ENCODE results near the gene CCDC170. TPM values are rescaled to one million over a fixed set of nuclear protein-coding genes. Genes with fewer than 3 reads are reported as not detected.

The CCDC170 gene
- total RNA-seq, 1 experiment from 2014 or later = 0.12 TPM

GRCh38 chr6:151616600-151616999 lies 122.8 kb downstream of the CCDC170 start:
- no peak overlapping the region for H2AFZ ChIP-seq (ENCODE audit: low read depth, low read length, poor library complexity, severe bottlenecking)
- no peak overlapping the region for H3K27ac ChIP-seq (ENCODE audit: low read depth, low read length)
- no peak overlapping the region for H3K9ac ChIP-seq (ENCODE audit: low read length)
- intact Hi-C loops (cut with micrococcal nuclease) = no loop called here
- no peaks in the 10 kb centered on the region for H3K4me1 ChIP-seq (ENCODE audit: control insufficient read depth in 1 of 2, insufficient read depth in 2 of 2, low read length in 2 of 2)
- no peaks in the 10 kb centered on the region for H3K27me3 ChIP-seq (ENCODE audit: insufficient read depth, low read length)
- no peak for ATAC-seq
- no peak for TF ChIP-seq SRF (IDR thresholded peaks at IDR 0.05; ENCODE audit: low read depth)
- TF ChIP-seq RAD21 (IDR thresholded peaks at IDR 0.05; ENCODE audit: low read depth) = no peak
- no peak overlapping the region for H3K4me2 ChIP-seq (ENCODE audit: low read length)
- POLR2A ChIA-PET = no interaction called here
- no TSS peak for BruUV-seq (replicated peaks)
- RAD21 ChIA-PET (ENCODE audit: low non-redundant PET in 1 of 2, low total read pairs in 2 of 2, uncharacterized antibody in 2 of 2, unreplicated experiment in 2 of 2) = interaction anchor here in 1 of 2 experiments (0.6 kb wide), 1 partner anchor 164 kb away, joined by 3 read pairs; the partner anchor contains the start of gene RMND1
- H3K4me3 ChIP-seq (replicated peaks in 1 of 2; ENCODE audit: low read depth in 1 of 2, low read length in 2 of 2) = no peak overlapping the region
- CTCF ChIA-PET = no interaction called here
- no peaks in the 10 kb centered on the region for H3K9me2 ChIP-seq (ENCODE audit: insufficient read depth)
- no peaks in the 10 kb centered on the region for H3K9me3 ChIP-seq (ENCODE audit: control insufficient read depth in 1 of 2, insufficient read depth in 1 of 2, low read depth in 1 of 2, low read length in 2 of 2)
- H3K36me3 ChIP-seq (ENCODE audit: control insufficient read depth in 1 of 2, insufficient read depth in 2 of 2, low read length in 2 of 2) = no peaks in the 10 kb centered on the region
- no peak for DNase-seq (ENCODE audit: low read depth, low spot score)
- no peaks in the 10 kb centered on the region for H3K79me2 ChIP-seq (ENCODE audit: insufficient read depth, low read length)
- H4K20me1 ChIP-seq (ENCODE audit: insufficient read depth) = no peaks in the 10 kb centered on the region

- Histone ChIP-seq H4K20me1 (ENCODE audit: insufficient read depth) (no peaks in the 10 kb centered on the region), H3K9me2 (ENCODE audit: insufficient read depth) (no peaks in the 10 kb centered on the region), H3K79me2 (ENCODE audit: insufficient read depth, low read length) (no peaks in the 10 kb centered on the region), H3K4me1 (ENCODE audit: control insufficient read depth in 1 of 2, insufficient read depth in 2 of 2, low read length in 2 of 2) (peaks cover 0 to 1% of the 10 kb centered on the region in 2 experiments; a peak in 1 of 4 replicates), H3K27me3 (ENCODE audit: insufficient read depth, low read length) (no peaks in the 10 kb centered on the region), H3K9me3 (ENCODE audit: control insufficient read depth in 1 of 2, insufficient read depth in 1 of 2, low read depth in 1 of 2, low read length in 2 of 2) (no peaks in the 10 kb centered on the region), H3K4me3 (replicated peaks in 1 of 2; ENCODE audit: low read depth in 1 of 2, low read length in 2 of 2) (no peak overlapping the region), H2AFZ (ENCODE audit: low read depth, low read length, poor library complexity, severe bottlenecking) (no peak overlapping the region), H3K9ac (ENCODE audit: low read length) (no peak overlapping the region), H3K36me3 (ENCODE audit: control insufficient read depth in 1 of 2, insufficient read depth in 2 of 2, low read length in 2 of 2) (no peaks in the 10 kb centered on the region), H3K27ac (ENCODE audit: low read depth, low read length) (no peak overlapping the region), H3K4me2 (ENCODE audit: low read length) (no peak overlapping the region)
- DNase-seq (ENCODE audit: low read depth, low spot score) (no peak), ATAC-seq (no peak)
- ChIA-PET POLR2A (no interaction called here), RAD21 (ENCODE audit: low non-redundant PET in 1 of 2, low total read pairs in 2 of 2, uncharacterized antibody in 2 of 2, unreplicated experiment in 2 of 2) (interaction anchor here in 1 of 2 experiments (0.6 kb wide), 1 partner anchor 165 kb away, joined by 3 read pairs; the partner anchor contains the start of gene RMND1), CTCF (no interaction called here)
- intact Hi-C loops (cut with micrococcal nuclease) = no loop called here
- BruUV-seq (replicated peaks) = no TSS peak
- no peak for TF ChIP-seq SP1 (IDR thresholded peaks at IDR 0.05; ENCODE audit: low read depth)
- TF ChIP-seq ATF3 (IDR thresholded peaks at IDR 0.05) = no peak
- TF ChIP-seq ZNF274 (IDR thresholded peaks at IDR 0.05; ENCODE audit: low read depth, low read length) = no peak
- TF ChIP-seq MAX (IDR thresholded peaks at IDR 0.05) = no peak
- no peak for TF ChIP-seq RAD21 (IDR thresholded peaks at IDR 0.05; ENCODE audit: low read depth)
Measured at GRCh38 chr6:151617539-151617938, 123.7 kb downstream of the CCDC170 start.
